HCT116 (cell line): ENCODE measurements around the gene RHEBL1. TPM values are rescaled to one million over a fixed set of nuclear protein-coding genes. Genes with fewer than 3 reads are reported as not detected.

Experiments
- ATAC-seq: fragments of 200-7000 bp; cut with Tn5 transposase; 2 replicates; pipeline ENCODE4 v1.9.1; 2020; ENCODE audit warnings: mild to moderate bottlenecking, moderate library complexity
- BruUV-seq: library from RNA; stranded (reverse); fragments of 400-500 nt; replicated peaks from 2 replicates; lab custom pipeline; 2021; lab: Mats Ljungman, UMichigan
- CTCF ChIA-PET: fragments of 300-600 bp; sonication (Branson Sonifier 250); formaldehyde crosslinking; loops from one replicate; lab custom pipeline; 2021; ENCODE audit warnings: antibody characterized with exemption; lab: Charles Lee
- POLR2A ChIA-PET: fragments of 300-600, 350-600 bp; sonication (Branson Sonifier 250); formaldehyde crosslinking; loops from one replicate; lab custom pipeline; 2021; ENCODE audit warnings: antibody characterized with exemption; lab: Charles Lee
- RAD21 ChIA-PET, 2 experiments: fragments of 300-600 bp; sonication (Branson Sonifier 250); formaldehyde crosslinking; loops; one replicate each; lab custom pipeline; 2023; ENCODE audit warnings: low total read pairs in 2 of 2; ENCODE audit not compliant: uncharacterized antibody in 2 of 2, unreplicated experiment in 2 of 2, low non-redundant PET in 1 of 2; lab: Charles Lee
- DNase-seq: peaks from one replicate; pipeline ENCODE4 v3.0.0-alpha.2; 2010; ENCODE audit warnings: low read depth, low spot score
- H2AFZ ChIP-seq: fragments of 200-600 bp; shearing (Covaris generic), sonication (generic); 2 replicates; pipeline ENCODE4 v1.6.1; 2017; ENCODE audit warnings: low read depth, mixed run types, mixed read lengths, antibody characterized with exemption, low read length; ENCODE audit not compliant: poor library complexity, severe bottlenecking
- H3K27ac ChIP-seq: 2 replicates; pipeline ENCODE4 v1.5.1; 2012; ENCODE audit warnings: low read depth, low read length
- H3K27me3 ChIP-seq: fragments of 200-600 bp; sonication (generic); 2 replicates; pipeline ENCODE4 v1.6.1; 2016; ENCODE audit warnings: mixed run types, low read length, mixed read lengths; ENCODE audit not compliant: insufficient read depth
- H3K36me3 ChIP-seq, 2 experiments: fragments of 200-500 bp in 1 of 2; fragments of 200-600 bp in 1 of 2; sonication (Bioruptor generic) in 1 of 2; sonication (generic) in 1 of 2; 2 replicates each; pipeline versions ENCODE4 v1.5.1 to v1.6.1; 2014 to 2016; ENCODE audit warnings: low read length in 2 of 2, inconsistent platforms in 1 of 2, mixed read lengths in 1 of 2, mixed run types in 1 of 2; ENCODE audit not compliant: insufficient read depth in 2 of 2, control insufficient read depth in 1 of 2
- H3K4me1 ChIP-seq, 2 experiments: fragments of 200-600 bp in 1 of 2; sonication (generic) in 1 of 2; 2 replicates each; pipeline versions ENCODE4 v1.5.1 to v1.6.1; 2012 to 2017; ENCODE audit warnings: low read length in 2 of 2, inconsistent platforms in 1 of 2, mild to moderate bottlenecking in 1 of 2, mixed read lengths in 1 of 2, mixed run types in 1 of 2, moderate library complexity in 1 of 2; ENCODE audit not compliant: insufficient read depth in 2 of 2, control insufficient read depth in 1 of 2
- H3K4me2 ChIP-seq: fragments of 200-600 bp; sonication (generic); 2 replicates; pipeline ENCODE4 v1.6.1; 2017; ENCODE audit warnings: mixed run types, low read length, mixed read lengths
- H3K4me3 ChIP-seq, 2 experiments: fragments of 200-600 bp in 1 of 2; sonication (generic) in 1 of 2; replicated peaks in 1 of 2; 2 replicates each; pipeline ENCODE4 v1.5.1; 2011 to 2016; ENCODE audit warnings: low read length in 2 of 2, control low read depth in 1 of 2, low read depth in 1 of 2, mild to moderate bottlenecking in 1 of 2, mixed read lengths in 1 of 2, mixed run types in 1 of 2
- H3K79me2 ChIP-seq: fragments of 200-600 bp; sonication (generic); 2 replicates; pipeline ENCODE4 v1.6.1; 2017; ENCODE audit warnings: mild to moderate bottlenecking, mixed run types, low read length, moderate library complexity, mixed read lengths; ENCODE audit not compliant: insufficient read depth
- H3K9ac ChIP-seq: fragments of 200-600 bp; sonication (generic); 2 replicates; pipeline ENCODE4 v1.6.1; 2016; ENCODE audit warnings: low read length, mixed read lengths
- H3K9me2 ChIP-seq: fragments of 200-600 bp; sonication (generic), shearing (Covaris generic); 2 replicates; pipeline ENCODE4 v1.6.1; 2017; ENCODE audit warnings: mixed run types, mild to moderate bottlenecking, moderate library complexity; ENCODE audit not compliant: insufficient read depth
- H3K9me3 ChIP-seq, 2 experiments: fragments of 200-500 bp in 1 of 2; fragments of 200-600 bp in 1 of 2; sonication (Bioruptor generic) in 1 of 2; sonication (generic) in 1 of 2; 2 replicates each; pipeline ENCODE4 v1.6.1; 2014 to 2017; ENCODE audit warnings: low read length in 2 of 2, mixed read lengths in 2 of 2, inconsistent platforms in 1 of 2, low read depth in 1 of 2, mild to moderate bottlenecking in 1 of 2, mixed run types in 1 of 2, moderate library complexity in 1 of 2; ENCODE audit not compliant: control insufficient read depth in 1 of 2, insufficient read depth in 1 of 2
- H4K20me1 ChIP-seq: fragments of 200-600 bp; sonication (generic), shearing (Covaris generic); 2 replicates; pipeline ENCODE4 v1.6.1; 2017; ENCODE audit warnings: mixed run types, mild to moderate bottlenecking, moderate library complexity; ENCODE audit not compliant: insufficient read depth
- ATF3 ChIP-seq: IDR thresholded peaks from 2 replicates; pipeline ENCODE4 v1.6.1; 2012
- CEBPB ChIP-seq: IDR thresholded peaks from 2 replicates; pipeline ENCODE4 v1.6.1; 2012; ENCODE audit warnings: low read depth
- CTCF ChIP-seq, 3 experiments: fragments of 200-600 bp in 1 of 3; sonication (generic) in 1 of 3; IDR thresholded peaks in 2 of 3; conservative IDR thresholded peaks in 1 of 3; 2 replicates each; pipeline ENCODE4 v1.5.1; 2012 to 2017; ENCODE audit warnings: low read depth in 2 of 3, low read length in 2 of 3, antibody characterized with exemption in 1 of 3, borderline replicate concordance in 1 of 3, control low read depth in 1 of 3, mild to moderate bottlenecking in 1 of 3, mixed read lengths in 1 of 3, mixed run types in 1 of 3, moderate library complexity in 1 of 3; ENCODE audit not compliant: insufficient read depth in 1 of 3
- EGR1 ChIP-seq: IDR thresholded peaks from 2 replicates; pipeline ENCODE4 v1.6.1; 2012; ENCODE audit warnings: low read depth
- EZH2 ChIP-seq: fragments of 200-600 bp; sonication (generic); IDR thresholded peaks from 2 replicates; pipeline ENCODE4 v1.6.1; 2017; ENCODE audit warnings: antibody characterized with exemption, mixed run types
- EZH2phosphoT487 ChIP-seq: fragments of 200-600 bp; IDR thresholded peaks from 2 replicates; pipeline ENCODE4 v1.6.1; 2018; ENCODE audit warnings: antibody characterized with exemption, borderline replicate concordance
- JUND ChIP-seq: IDR thresholded peaks from 2 replicates; pipeline ENCODE4 v1.6.1; 2012
- MAX ChIP-seq: IDR thresholded peaks from 2 replicates; pipeline ENCODE4 v1.6.1; 2012
- POLR2A ChIP-seq: IDR thresholded peaks from 2 replicates; pipeline ENCODE4 v1.7.0; 2011; ENCODE audit warnings: borderline replicate concordance; ENCODE audit not compliant: insufficient read depth, insufficient read length; ENCODE audit errors: extremely low read depth
- POLR2AphosphoS5 ChIP-seq: IDR thresholded peaks from 2 replicates; pipeline ENCODE4 v1.6.1; 2011; ENCODE audit warnings: mild to moderate bottlenecking, low read depth, low read length, moderate library complexity
- RAD21 ChIP-seq: IDR thresholded peaks from 2 replicates; pipeline ENCODE4 v1.6.1; 2012; ENCODE audit warnings: low read depth, mild to moderate bottlenecking
- REST ChIP-seq: IDR thresholded peaks from 2 replicates; pipeline ENCODE4 v1.6.1; 2012; ENCODE audit warnings: low read depth
- SIN3A ChIP-seq: IDR thresholded peaks from 2 replicates; pipeline ENCODE4 v1.6.1; 2012; ENCODE audit warnings: low read depth
- SP1 ChIP-seq: IDR thresholded peaks from 2 replicates; pipeline ENCODE4 v1.6.1; 2012; ENCODE audit warnings: low read depth
- SRF ChIP-seq: IDR thresholded peaks from 2 replicates; pipeline ENCODE4 v1.6.1; 2012; ENCODE audit warnings: low read depth
- ZBTB33 ChIP-seq: IDR thresholded peaks from 2 replicates; pipeline ENCODE4 v1.6.1; 2011; ENCODE audit warnings: mild to moderate bottlenecking, low read length, moderate library complexity; ENCODE audit not compliant: insufficient replicate concordance; ENCODE audit errors: extremely low read depth
- ZFX ChIP-seq: fragments of 450-650 bp; IDR thresholded peaks from 2 replicates; pipeline ENCODE4 v1.6.1; 2017
- ZNF274 ChIP-seq: fragments of 200-500 bp; sonication (Bioruptor generic); IDR thresholded peaks from 2 replicates; pipeline ENCODE4 v1.6.1; 2014; ENCODE audit warnings: mild to moderate bottlenecking, low read depth, low read length, inconsistent platforms
- intact Hi-C: fragments of 100-400 bp; cut with micrococcal nuclease; formaldehyde crosslinking; loops from 2 replicates; pipeline ENCODE4 v1.10.0; 2022
- total RNA-seq: library from RNA; stranded (reverse); gene quantifications from one replicate; pipeline ENCODE4 v1.2.1, GENCODE V29; 2021; ENCODE audit not compliant: unreplicated experiment

Gene RHEBL1
- total RNA-seq, 1 experiment from 2014 or later = 2.8 TPM

GRCh38 chr12:49088150-49088931 lies 18.6 kb upstream of the RHEBL1 start:
- ATAC-seq (peak; percentile 99), DNase-seq (peak; percentile 94)
- no peaks in the 10 kb centered on the region for H4K20me1 ChIP-seq
- H3K27me3 ChIP-seq = no peaks in the 10 kb centered on the region
- no peaks in the 10 kb centered on the region for H3K9me2 ChIP-seq
- peak overlapping the region; percentile 7 to 33; a peak in 2 of 4 replicates for H3K4me3 ChIP-seq
- ChIA-PET POLR2A (interaction anchor here (1.0 to 1.6 kb wide), 8 partner anchors 10 to 134 kb away, joined by 3 to 19 read pairs (median 4); partner anchors contain the start of genes LMBR1L, RHEBL1 and TUBA1B), CTCF (interaction anchor here (0.6 to 4.2 kb wide), 26 partner anchors 8 to 235 kb away, joined by 3 to 59 read pairs (median 6); partner anchors contain the start of genes LMBR1L, RHEBL1, TUBA1A and TUBA1B), RAD21 (interaction anchor here (0.7 to 1.8 kb wide), 4 partner anchors 18 to 33 kb away, joined by 3 to 12 read pairs (median 5); partner anchors contain the start of gene RHEBL1 (in 2 of the 2))
- H2AFZ ChIP-seq = peak overlapping the region; percentile 69
- no TSS peak for BruUV-seq
- no peaks in the 10 kb centered on the region for H3K36me3 ChIP-seq
- H3K9ac ChIP-seq = peak overlapping the region; percentile 24; the same call in 1 of the 2 replicates
- H3K9me3 ChIP-seq = no peaks in the 10 kb centered on the region
- intact Hi-C loops = loop anchor here (1.0 kb wide), 2 partner anchors 33 to 42 kb away; no protein-coding TSS in a partner anchor
- no peak overlapping the region for H3K27ac ChIP-seq
- H3K79me2 ChIP-seq = no peaks in the 10 kb centered on the region
- H3K4me1 ChIP-seq = peaks cover 11 to 16% of the 10 kb centered on the region in 2 experiments
- peak overlapping the region; percentile 64 for H3K4me2 ChIP-seq
- TF ChIP-seq MAX (peak; percentile 38; the same call in 1 of the 2 replicates), ZFX (no peak), SIN3A (no peak), RAD21 (peak; percentile 76), ZBTB33 (no peak), POLR2A (no peak), REST (no peak), JUND (0 out of 2 replicates have a peak, but pooled peaks have one; percentile 24), ATF3 (no peak), POLR2AphosphoS5 (peak; percentile 43), CEBPB (no peak), CTCF (IDR thresholded peaks at IDR 0.05 in 2 of 3, conservative IDR thresholded peaks at IDR 0.05 in 1 of 3; ENCODE audit: borderline replicate concordance in 1 of 3, insufficient read depth in 1 of 3, low read depth in 2 of 3, low read length in 2 of 3) (peak; percentile 83 to 92 (median 89)), EZH2 (no peak), EZH2phosphoT487 (no peak), SRF (no peak), SP1 (no peak), ZNF274 (no peak), EGR1 (no peak)
